ENCODE data around the gene SPIB.
"Not testable (repeated sequence)": the region's sequence is repeated elsewhere in the genome, so short reads cannot be mapped to it uniquely, and the experiment has no call there.

The SPIB gene

GRCh38 chr19:50468818-50469217 is 50.1 kb downstream of the SPIB start:
- Histone ChIP-seq H3K36me3 (ENCODE audit: insufficient read depth, low read length) (no peaks in the 10 kb centered on the region), H3K4me1 (ENCODE audit: insufficient read depth, low read length, poor library complexity, severe bottlenecking) (no peaks in the 10 kb centered on the region), H4K20me1 (ENCODE audit: insufficient read depth, low read length, poor library complexity, severe bottlenecking) (no peaks in the 10 kb centered on the region), H3K9me3 (ENCODE audit: insufficient read depth, low read depth, low read length) (no peaks in the 10 kb centered on the region), H3K4me2 (ENCODE audit: low read depth, low read length, poor library complexity, severe bottlenecking) (no peak overlapping the region), H3K4me3 (ENCODE audit: low read length, poor library complexity, severe bottlenecking) (no peak overlapping the region), H2AFZ (ENCODE audit: low read length) (no peak overlapping the region), H3F3A (ENCODE audit: low read depth) (no peaks in the 10 kb centered on the region), H3K27me3 (ENCODE audit: insufficient read depth, low read length, poor library complexity, severe bottlenecking) (no peaks in the 10 kb centered on the region), H3K9ac (ENCODE audit: low read depth, low read length, poor library complexity, severe bottlenecking) (no peak overlapping the region), H3K79me2 (ENCODE audit: insufficient read depth, low read length) (no peaks in the 10 kb centered on the region), H3K9me2 (replicated peaks; ENCODE audit: low read depth, low read length) (no peaks in the 10 kb centered on the region)
- TF ChIP-seq CTCF (conservative IDR thresholded peaks at IDR 0.05; ENCODE audit: low read length) (no peak), EZH2phosphoT487 (IDR thresholded peaks at IDR 0.05; ENCODE audit: borderline replicate concordance) (no peak)

- not testable (repeated sequence) for H3K36me3 ChIP-seq (ENCODE audit: insufficient read depth, low read length); H3K4me3 ChIP-seq (ENCODE audit: low read length, poor library complexity, severe bottlenecking); H3K9me2 ChIP-seq (replicated peaks; ENCODE audit: low read depth, low read length); H2AFZ ChIP-seq (ENCODE audit: low read length); H3K9ac ChIP-seq (ENCODE audit: low read depth, low read length, poor library complexity, severe bottlenecking); H3F3A ChIP-seq (ENCODE audit: low read depth); H4K20me1 ChIP-seq (ENCODE audit: insufficient read depth, low read length, poor library complexity, severe bottlenecking); H3K27me3 ChIP-seq (ENCODE audit: insufficient read depth, low read length, poor library complexity, severe bottlenecking); H3K9me3 ChIP-seq (ENCODE audit: insufficient read depth, low read depth, low read length); H3K79me2 ChIP-seq (ENCODE audit: insufficient read depth, low read length); H3K4me1 ChIP-seq (ENCODE audit: insufficient read depth, low read length, poor library complexity, severe bottlenecking); H3K4me2 ChIP-seq (ENCODE audit: low read depth, low read length, poor library complexity, severe bottlenecking)
Observed at GRCh38 chr19:50473336-50473735, 54.6 kb downstream of the SPIB start.

GRCh38 chr19:50475101-50475568 is 56.4 kb downstream of the SPIB start:
- no peaks in the 10 kb centered on the region for H3K79me2 ChIP-seq (ENCODE audit: insufficient read depth, low read length)
- no peaks in the 10 kb centered on the region for H4K20me1 ChIP-seq (ENCODE audit: insufficient read depth, low read length, poor library complexity, severe bottlenecking)
- H3K4me1 ChIP-seq (ENCODE audit: insufficient read depth, low read length, poor library complexity, severe bottlenecking): no peaks in the 10 kb centered on the region
- H2AFZ ChIP-seq (ENCODE audit: low read length): no peak overlapping the region
- H3F3A ChIP-seq (ENCODE audit: low read depth): no peaks in the 10 kb centered on the region
- no peak overlapping the region for H3K9ac ChIP-seq (ENCODE audit: low read depth, low read length, poor library complexity, severe bottlenecking)
- no peak overlapping the region for H3K4me2 ChIP-seq (ENCODE audit: low read depth, low read length, poor library complexity, severe bottlenecking)
- H3K27me3 ChIP-seq (ENCODE audit: insufficient read depth, low read length, poor library complexity, severe bottlenecking): no peaks in the 10 kb centered on the region
- TF ChIP-seq CTCF (conservative IDR thresholded peaks at IDR 0.05; ENCODE audit: low read length): no peak
- no peak for TF ChIP-seq EZH2phosphoT487 (IDR thresholded peaks at IDR 0.05; ENCODE audit: borderline replicate concordance)
- no peaks in the 10 kb centered on the region for H3K9me3 ChIP-seq (ENCODE audit: insufficient read depth, low read depth, low read length)
- H3K4me3 ChIP-seq (ENCODE audit: low read length, poor library complexity, severe bottlenecking): no peak overlapping the region
- no peaks in the 10 kb centered on the region for H3K9me2 ChIP-seq (replicated peaks; ENCODE audit: low read depth, low read length)
- no peaks in the 10 kb centered on the region for H3K36me3 ChIP-seq (ENCODE audit: insufficient read depth, low read length)

- Histone ChIP-seq H3K9ac (ENCODE audit: low read depth, low read length, poor library complexity, severe bottlenecking) (no peak overlapping the region), H3K4me1 (ENCODE audit: insufficient read depth, low read length, poor library complexity, severe bottlenecking) (no peaks in the 10 kb centered on the region), H4K20me1 (ENCODE audit: insufficient read depth, low read length, poor library complexity, severe bottlenecking) (no peaks in the 10 kb centered on the region), H3K79me2 (ENCODE audit: insufficient read depth, low read length) (no peaks in the 10 kb centered on the region), H3K4me2 (ENCODE audit: low read depth, low read length, poor library complexity, severe bottlenecking) (no peak overlapping the region), H3K27me3 (ENCODE audit: insufficient read depth, low read length, poor library complexity, severe bottlenecking) (no peaks in the 10 kb centered on the region), H3K9me3 (ENCODE audit: insufficient read depth, low read depth, low read length) (no peaks in the 10 kb centered on the region), H3K4me3 (ENCODE audit: low read length, poor library complexity, severe bottlenecking) (no peak overlapping the region), H3K36me3 (ENCODE audit: insufficient read depth, low read length) (no peaks in the 10 kb centered on the region), H3F3A (ENCODE audit: low read depth) (no peaks in the 10 kb centered on the region), H3K9me2 (replicated peaks; ENCODE audit: low read depth, low read length) (no peaks in the 10 kb centered on the region), H2AFZ (ENCODE audit: low read length) (no peak overlapping the region)
- no peak for TF ChIP-seq EZH2phosphoT487 (IDR thresholded peaks at IDR 0.05; ENCODE audit: borderline replicate concordance)
- TF ChIP-seq CTCF (conservative IDR thresholded peaks at IDR 0.05; ENCODE audit: low read length): no peak
Observed at GRCh38 chr19:50475736-50476223, 57.0 kb downstream of the SPIB start.

All from Loucy (cell line).